ENCODE data around the gene BTBD9.

- TF ChIP-seq CTCF (IDR thresholded peaks at IDR 0.05; ENCODE audit: poor library complexity), result no peak
- no peak for TF ChIP-seq EZH2 (IDR thresholded peaks at IDR 0.05; ENCODE audit: borderline replicate concordance)
- no peak for TF ChIP-seq EZH2phosphoT487 (IDR thresholded peaks at IDR 0.05; ENCODE audit: low read depth, severe bottlenecking, unreplicated experiment)
Observed at GRCh38 chr6:38168126-38168525, 471.6 kb downstream of the BTBD9 start.

Measured in hepatocyte (in vitro differentiated cells).